Kasumi-1 (cell line): Measurements from ENCODE around the gene DCTD.

ENCODE experiments used
- DNase-seq, 2 experiments: peaks; one replicate each; lab custom pipeline; 2025; lab: John Stamatoyannopoulos, UW

DCTD gene

DNA sequence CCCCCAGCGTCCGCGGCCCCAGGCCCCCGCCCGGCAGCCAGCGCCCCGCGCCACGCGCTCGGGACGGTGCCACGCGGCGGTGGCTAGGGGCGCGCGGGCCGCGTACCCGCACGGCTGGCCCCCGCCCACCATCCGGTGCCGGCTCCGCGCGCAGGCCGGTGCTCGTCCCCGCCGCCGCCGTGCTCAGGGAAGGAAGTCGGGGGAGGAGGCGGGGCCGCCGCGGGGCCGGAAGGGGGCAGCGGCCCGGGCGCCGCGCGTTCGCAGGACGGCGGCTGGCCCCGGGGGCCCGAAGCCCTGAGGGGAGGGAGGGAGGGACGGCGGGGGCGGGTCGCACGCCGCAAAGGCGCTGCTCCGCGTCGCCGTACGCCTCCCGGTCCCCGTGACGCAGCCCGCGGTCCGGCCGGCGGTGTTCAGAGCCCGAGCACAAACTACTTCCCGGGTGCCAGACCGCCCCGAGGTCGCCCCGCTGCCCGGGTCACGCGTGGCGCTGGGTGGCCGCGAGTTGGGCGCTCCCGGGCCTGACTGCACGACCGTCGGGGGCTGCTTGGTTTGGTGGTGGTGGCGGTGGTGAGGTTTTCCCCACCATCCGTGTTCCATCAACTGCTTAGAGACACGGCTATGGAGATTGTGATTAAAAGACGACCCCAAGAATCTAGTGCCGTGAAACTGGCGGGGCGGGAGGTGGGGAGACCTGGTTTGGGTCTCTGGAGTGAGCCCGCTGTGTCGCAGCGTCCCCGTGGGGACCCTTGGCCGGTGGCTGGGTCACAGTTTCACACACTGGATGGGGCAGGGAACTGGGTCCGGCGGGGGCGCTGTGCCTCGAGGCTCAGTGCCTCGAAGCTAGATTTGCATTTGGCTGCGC, at the start of gene DCTD:
Gene DCTD, minus strand, starts transcription at position 205 of the 862 bp plus-strand sequence. CDS start 1,818 bp downstream, outside the sequence.
- peak; percentile 53 to 59 for DNase-seq

DNA sequence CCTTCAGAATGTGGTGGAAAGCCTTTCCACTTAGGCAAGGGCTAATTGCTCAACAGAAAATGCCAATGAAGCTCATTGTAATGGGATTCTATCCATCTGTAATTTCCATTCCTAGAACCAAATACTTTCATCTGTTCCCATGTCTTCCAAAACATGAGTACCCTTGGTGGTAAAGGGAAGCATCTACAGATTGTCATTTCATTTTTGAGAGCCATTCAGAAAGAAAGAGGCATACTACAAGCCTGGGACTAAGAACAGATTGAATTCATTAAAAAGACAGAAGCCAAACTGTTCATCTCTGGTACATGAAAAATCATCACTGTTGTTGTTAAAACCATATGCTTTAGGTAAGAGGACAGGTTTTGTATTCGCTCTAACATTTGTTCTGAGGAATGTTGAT, 43.6 kb upstream of the DCTD start:
- no peak for DNase-seq

DNA sequence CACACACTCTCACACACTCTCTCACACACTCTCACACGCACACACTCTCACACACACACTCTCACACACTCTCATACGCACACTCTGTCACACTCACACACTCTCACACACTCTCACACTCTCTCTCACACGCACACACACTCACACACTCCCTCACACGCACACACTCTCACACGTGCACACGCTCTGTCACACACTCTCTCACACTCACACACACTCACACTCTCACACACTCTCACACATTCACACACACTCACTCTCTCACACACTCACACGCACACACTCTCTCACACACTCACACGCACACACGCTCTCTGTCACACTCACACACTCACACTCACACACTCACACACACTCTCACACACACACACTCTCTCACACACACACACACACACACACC, 43.0 kb upstream of the DCTD start:
- DNase-seq, result no peak

DNA sequence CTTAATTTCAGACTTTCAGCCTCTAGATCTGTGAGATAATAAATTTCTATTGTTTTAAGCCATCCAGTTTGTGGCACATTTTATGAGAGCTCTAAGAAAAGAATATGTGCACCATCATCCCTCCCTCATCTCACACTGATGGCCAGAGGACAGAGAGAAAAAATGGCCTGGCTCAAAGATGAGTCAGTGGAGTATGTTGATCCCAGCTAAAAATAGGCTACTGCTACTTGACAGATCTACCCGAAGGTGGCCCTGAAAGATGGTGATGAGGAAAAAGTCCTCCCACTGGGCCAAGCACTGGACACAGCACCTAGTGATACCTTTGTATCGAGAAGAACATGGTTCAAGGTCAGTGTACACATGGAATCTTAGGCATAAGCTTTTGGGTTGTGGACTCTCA, 38.2 kb upstream of the DCTD start:
- DNase-seq, result no peak

DNA sequence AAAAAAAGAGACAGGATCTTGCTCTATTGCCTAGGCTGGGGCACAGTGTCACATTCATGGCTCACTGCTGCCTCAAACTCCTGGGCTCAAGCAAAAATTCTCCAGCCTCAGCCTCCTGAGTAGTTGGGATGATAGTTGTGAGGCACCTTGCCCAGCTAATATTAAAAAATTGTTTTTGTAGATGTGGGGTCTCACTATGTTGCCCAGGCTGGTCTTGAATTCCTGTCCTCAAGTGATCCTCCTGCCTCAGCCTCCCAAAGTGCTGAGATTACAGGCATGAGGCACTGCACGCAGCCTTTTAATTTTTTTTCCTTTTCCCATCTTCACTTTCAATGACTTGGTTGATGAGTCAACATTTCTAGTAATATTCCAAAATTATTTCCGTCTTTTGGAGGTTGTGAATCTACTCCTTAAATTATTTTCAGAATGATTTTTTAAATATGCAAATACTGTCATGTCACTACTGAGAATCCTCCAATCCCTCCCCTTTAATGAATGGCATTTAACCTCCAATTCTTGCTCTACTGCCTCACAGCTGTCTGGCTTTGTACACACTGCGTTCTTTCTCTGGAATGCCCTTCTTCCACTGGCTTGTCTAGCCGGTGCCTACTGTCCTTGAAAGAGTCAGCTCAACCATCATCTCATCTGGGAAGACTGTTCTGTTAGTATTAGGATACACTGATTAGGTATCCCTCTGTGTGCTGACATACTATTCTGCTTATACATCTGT, 27.5 kb upstream of the DCTD start:
- DNase-seq, result no peak

DNA sequence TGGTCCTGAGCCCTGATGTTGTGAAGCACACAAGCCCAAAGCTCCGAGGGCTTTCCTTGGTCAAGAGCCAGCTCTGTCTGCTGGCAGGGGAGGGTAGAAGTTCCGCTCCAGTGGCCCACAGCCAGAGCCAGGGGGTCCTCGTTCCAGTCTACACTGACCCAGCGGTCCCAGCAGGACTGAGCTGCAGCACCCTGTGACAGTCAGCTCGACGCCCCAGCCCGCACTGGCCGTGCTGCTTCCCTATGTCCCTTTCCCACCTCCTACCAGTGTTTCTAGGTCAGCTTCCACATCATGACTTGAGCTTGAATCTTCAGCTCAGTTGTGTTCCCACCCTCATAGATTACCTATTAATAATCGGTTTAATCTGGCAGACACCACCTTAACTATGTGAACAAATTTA, 22.5 kb upstream of the DCTD start:
- DNase-seq, result no peak

DNA sequence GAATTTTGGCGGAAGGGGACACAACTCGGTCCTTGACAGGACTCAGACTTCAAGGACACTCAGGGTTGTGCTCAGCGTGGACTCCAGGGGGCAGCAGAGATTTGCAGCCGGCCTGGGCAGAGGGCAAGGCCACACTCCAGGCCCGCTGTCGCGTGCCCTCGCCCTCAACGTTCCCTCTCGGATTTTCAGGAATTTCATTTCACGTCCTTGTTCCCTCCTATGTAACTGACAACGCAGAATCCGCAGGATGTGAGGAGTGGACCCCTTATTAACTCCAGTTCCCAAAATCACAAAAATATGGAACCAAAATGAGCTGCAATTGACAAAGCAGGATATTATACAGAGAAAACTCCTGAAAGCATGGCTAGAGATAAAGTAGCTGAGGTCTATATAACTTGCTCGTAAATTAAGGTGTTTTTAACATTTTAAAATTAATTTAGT, 21.0 kb upstream of the DCTD start:
- peak; percentile 75 to 76 for DNase-seq

DNA sequence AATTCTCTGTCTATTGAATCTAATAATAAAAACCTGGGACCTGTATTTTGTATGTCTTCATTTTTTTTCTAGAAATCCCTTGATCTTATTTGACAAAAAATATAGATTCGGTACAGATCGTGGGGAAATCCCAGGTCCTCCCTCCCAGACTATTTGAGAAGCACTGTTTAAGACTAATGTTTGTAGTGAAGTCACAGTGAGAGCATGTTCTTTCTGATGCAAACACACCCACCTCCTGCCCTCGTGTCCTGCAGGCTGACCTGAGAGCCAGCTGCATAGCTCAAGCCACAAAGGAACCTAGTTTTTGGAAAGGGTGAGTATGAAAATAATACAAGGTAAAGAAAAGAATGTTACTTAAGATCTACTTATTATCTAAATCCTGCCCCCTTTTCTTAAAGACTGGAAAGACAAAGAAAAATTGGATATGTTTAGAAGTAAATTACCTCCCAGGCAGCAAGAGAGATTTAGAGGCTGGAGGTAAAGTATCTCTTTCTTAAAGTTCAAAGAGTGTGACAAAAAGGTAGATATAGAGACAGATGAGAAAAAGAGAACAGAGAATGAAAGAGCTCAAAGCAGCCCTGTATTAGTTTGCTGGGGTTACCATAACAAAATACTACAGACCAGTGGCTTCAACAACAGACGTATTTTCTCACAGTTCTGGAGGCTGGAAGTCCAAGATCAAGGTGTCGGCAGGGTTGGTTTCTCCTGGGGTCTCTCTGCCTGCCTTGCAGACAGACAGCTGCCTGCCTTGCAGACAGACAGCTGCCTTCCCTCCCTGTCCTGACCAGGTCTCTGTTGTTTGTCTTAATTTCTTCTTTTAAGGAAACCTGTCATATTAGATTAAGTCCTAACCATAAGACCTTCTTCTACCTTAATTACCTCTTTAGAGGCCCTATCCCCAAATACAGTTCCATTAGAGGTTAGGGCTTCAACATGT, 20.4 kb upstream of the DCTD start:
- DNase-seq, result no peak

DNA sequence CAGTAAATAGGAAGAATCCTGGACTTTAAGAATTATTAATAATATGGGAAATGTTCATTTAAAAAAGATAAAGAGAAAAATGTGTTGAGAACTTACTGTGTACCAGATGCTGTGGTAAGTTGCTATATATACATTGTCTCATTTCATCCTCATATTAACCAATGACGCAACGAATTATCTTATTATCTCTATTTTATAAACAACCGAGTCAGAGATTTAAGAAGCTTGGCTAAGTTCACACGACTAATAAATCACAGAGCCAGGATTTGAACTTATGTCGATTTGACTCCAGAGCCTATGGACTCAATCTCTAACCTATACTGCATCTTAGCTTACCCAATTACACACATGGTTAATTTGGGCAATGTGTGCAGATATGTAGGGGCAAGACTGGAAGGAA, 15.5 kb upstream of the DCTD start:
- no peak for DNase-seq

DNA sequence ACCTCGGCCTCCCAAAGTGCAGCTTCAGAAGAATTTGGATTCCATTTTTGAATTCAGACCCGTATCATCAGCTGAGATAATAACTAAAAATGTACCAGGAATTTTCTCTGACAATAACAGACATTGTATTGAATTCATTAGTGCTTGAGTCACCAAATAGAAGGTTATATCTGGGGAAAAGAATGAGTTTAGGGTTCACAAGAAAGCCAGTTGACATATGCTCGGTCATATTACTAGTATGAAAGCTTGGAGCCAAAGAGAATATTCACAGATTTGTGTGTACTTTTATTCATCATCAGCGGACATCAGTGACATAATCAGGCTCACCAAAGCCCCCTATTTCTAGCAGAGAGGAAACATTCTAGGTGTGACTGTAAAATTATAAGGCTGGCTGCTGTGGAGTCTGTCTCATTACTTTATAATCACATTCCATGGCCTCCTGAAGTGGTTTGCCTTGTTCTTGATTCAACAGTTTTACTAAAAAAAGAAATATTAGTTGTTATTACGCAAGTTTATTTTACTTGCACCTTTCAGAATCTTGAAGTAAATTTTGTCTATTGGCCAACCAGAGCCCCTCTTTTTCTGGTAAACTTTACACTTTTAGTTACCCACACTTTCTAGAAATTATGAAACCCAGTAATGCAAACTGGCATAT, 14.6 kb upstream of the DCTD start:
- DNase-seq, result no peak

DNA sequence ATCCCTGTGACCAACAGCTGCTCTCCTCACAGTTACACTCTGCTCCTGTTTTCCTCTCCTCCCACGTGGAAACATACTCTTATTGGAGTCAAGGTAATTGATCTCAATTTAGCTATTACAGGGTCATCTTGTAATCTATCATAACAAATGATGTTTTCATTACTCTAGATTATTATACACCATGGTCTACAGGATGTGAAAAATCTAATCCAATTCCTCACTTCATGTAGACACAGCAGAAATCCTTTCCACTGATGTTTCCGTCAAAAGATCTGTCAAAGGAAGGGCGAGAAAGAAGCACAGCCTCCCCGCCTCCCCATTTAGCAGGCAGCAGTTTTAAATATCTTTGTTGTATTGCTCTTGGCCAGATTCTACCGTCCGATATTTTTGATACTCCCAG, 13.7 kb upstream of the DCTD start:
- no peak for DNase-seq

DNA sequence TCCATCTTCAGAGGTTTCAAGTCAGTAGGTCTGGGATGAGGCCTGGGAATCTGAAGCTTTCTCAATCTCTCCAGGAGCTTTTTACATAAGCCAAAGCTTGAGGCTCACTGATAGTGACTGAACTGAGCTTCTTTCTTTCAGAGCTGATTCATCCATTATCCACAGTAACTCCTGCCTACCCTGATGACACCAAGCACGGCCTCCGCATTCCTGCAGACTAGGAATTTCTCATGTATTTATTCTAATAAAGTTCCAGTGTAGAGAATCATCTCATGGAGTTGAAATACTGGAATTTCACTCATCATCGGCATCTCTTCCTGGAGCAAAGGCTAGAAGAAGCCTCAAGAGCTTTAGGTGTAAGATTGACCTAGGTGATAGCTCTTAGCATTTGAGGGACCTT, 12.1 kb upstream of the DCTD start:
- no peak for DNase-seq

DNA sequence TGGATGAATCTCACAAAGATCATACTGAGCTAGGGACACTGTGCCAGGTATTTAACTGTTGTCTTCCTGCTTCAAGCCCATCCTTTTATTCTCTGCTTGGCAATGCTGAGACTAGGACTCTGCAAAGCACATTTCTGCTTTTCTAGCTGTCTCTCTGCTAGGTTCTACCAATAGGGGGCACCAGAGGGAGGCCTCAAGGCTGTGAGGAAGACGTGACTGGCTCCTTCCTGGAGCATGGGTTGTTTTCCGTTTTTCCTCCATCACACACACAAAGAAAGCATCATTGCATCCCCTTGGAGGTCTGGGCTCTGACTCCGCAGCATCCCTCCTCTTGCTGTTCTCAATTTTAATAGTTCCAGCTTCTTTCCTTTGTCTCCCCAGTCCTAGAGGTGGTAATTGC, 10.9 kb upstream of the DCTD start:
- no peak for DNase-seq

DNA sequence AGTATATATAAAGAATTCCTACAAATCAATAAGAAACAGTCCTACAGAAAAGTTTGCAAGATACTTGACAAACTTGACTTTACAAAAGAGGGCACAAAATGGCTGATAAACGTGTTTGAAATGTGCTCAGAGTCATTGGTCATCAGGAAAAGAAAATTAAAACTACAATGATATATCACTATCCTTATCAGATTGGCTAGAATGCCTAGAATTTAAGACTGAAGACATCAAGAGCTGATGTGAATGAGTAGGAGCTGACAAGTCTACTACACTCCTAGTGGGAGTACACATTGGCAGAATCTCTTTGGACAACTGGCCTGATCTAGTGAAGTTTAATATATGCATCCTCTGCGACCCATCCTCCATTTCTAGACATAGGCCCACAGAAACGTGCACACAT, 10.3 kb upstream of the DCTD start:
- no peak for DNase-seq

DNA sequence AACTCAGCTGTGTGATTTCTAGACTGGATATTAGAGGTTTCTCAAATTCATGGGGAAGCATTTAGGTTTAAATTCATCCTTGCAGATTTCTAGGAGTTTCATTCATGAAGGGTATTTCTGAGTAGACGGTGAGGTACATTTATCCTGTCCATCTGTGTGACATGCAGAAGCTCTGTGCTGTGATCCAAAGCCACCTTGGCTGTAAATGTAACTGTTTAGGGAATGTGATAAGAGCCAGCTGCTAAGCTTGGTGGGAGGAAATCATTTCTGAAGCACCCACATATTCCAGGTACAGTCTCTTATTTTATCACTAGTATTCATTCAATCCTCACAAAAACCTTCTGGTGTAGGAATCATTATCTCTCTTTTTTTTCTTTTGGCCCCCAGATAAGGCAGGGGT, 8.7 kb upstream of the DCTD start:
- DNase-seq, result no peak

DNA sequence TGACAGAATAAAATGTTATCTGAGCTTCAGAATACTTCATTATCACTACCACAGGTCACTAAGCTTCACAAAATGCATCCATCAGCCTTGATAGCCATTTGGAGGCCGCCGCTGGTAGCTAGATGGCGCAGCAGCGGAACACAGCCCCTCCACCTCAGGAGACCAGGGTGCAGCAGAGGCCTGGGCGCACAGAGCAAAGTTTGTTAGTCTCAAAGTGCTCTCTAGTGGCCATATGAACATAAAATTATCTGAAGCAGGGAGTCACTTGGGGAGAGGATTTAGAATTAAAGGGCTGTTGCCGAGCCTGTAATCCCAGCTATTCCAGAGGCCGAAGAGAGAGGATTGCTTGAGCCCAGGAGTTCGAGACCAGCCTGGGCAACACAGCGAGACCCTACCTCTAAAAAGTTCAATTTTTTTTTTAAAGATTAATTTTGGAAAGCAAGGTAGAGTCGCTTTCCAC, 8.1 kb upstream of the DCTD start:
- DNase-seq, result peak; percentile 94 to 95

DNA sequence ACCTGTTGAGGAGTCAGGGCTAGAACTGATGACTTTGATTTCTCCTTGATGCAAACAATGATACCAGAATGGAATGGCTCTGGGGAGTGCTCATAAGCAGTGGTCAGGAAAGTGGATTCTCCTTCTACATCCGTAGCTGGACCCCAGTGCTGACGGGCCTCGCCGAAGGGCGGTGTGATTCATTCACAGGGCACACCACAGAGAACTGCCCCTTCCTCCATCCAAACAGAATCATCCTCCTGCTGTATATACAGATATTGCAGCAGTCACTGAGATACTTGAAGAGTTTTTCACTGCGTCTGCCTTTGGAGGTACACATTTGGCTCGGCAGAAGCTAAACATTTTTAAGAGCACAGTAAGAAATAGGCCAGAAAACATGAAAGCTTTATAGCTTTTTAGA, 7.3 kb upstream of the DCTD start:
- no peak for DNase-seq

DNA sequence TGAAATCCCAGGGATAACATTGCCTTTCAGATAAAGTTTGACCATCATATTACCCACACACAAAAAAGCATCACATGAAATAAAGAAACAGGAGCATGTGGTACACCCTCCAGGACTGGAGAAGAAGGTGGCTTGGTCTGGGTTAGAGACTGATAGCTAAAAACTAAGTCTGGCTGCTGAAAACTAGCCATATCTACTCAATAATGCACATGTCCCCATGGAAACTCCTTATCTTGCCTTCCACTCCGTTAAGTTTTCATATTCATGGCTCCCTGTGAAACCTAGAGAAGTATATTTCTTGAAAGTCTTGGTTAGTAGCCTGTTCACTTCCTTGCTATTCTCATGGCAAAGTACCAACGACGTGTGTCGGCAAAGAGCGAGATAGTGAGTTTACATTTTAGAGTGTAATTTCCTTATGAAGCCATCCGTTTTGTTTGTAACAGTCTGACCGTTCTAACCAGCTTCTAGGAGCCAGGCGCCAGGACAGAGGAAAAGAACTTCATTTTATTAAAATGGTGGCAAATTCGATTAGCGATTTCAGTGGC, 6.7 kb upstream of the DCTD start:
- no peak for DNase-seq

DNA sequence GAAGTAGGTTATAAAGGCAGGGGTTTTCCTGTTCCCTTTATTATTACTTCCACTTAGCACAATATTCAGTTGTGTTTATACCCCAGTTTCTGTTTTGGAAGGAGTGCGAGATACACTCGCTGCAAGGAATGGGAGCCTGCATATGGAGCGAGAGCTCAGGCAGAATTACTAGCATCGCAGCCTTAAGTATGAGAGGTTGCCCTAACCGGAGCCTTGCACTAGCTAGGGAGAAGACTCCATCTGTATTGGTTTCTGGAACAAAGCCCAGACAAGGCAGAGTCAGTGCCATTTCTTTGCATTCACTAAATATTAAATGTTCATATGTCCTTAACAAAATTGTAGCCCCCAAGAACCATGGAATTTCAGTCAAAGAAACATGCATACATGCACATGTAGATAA, 6.2 kb upstream of the DCTD start:
- DNase-seq, result no peak

DNA sequence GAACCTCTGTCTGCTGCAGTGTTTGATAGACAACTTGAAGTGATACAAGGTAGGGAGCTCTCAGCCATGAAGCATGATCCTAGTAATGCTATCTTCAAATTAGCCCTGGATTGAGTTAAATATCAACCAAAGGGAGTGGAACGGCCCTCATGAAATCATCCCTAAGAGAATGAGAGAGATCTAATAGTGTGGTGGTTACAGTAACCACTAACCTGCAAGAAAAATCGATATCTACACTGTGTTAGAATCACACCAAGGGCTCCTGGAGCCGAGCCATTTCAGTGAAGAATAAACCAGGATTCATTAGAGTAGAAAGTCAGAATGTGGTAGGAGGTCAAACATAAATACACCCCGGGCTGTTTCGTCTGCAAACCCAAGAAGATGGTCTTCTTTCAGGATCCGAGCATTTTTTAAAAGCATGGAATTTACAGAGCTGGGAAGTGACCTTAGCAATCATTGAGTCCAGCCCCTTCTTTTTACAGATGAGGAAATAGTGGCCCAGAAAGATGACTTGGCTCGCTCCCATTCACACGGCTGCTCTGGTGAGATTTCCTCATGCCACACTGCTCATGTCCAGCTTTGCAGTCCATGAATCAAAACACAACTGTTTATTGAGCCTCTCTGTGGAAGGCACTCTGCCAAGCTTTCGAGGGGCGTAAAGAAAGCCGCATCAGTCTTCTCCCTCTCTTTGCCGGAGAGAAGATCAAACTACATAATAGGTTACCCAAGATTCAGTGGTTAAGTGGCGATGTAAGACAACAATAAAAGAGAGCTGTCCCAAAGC, 5.5 kb upstream of the DCTD start:
- no peak for DNase-seq

DNA sequence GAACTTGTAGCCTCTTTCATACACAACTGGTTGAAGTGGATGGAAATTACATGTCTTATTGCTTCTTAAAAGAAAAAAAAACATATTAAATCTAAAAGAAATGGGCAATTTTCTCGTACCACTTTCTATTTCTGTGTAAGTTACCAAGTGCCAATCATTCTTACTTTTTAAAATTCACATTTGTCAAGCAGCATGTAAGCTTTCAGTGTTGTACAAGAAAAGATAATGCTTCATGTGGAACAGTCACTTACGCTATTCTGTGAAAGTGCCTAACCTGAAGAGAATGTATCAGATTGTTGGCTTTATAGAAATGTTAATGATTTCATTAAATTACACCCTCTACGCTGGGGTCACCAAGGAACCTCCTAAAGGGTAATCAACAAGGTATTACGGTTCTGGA, 4.4 kb upstream of the DCTD start:
- no peak for DNase-seq
